ENCODE data around the gene ZNF20. TPM values are rescaled to one million over a fixed set of nuclear protein-coding genes. Genes with fewer than 3 reads are reported as not detected.

The ZNF20 gene
- total RNA-seq, 4 donors from 2014 or later, result 2.1 to 8.8 (median 3.9) TPM

GRCh38 chr19:12162882-12163806 lies 23.0 kb upstream of the ZNF20 start, which contains the start of gene ZNF136:
Gene ZNF136 (plus strand): TSS chr19:12163096. CDS start chr19:12163204, 108 bp downstream.
- TF ChIP-seq POLR2AphosphoS5 (IDR thresholded peaks at IDR 0.05), result peak; percentile 62 to 89 (median 81)
- TF ChIP-seq EP300 (IDR thresholded peaks at IDR 0.05), result no peak
- TF ChIP-seq POLR2A (IDR thresholded peaks at IDR 0.05), result peak; percentile 60 to 79
- Histone ChIP-seq H3K27ac (peak within 1 kb of the TSS; percentile 95), H3K4me1 (peaks cover 25% of the 10 kb centered on the region), H3K36me3 (no peaks in the 10 kb centered on the region), H3K9me3 (no peaks in the 10 kb centered on the region), H3K27me3 (no peaks in the 10 kb centered on the region), H3K4me3 (peak within 1 kb of the TSS; percentile 75)
- peak; percentile 96 to 98 for DNase-seq (ENCODE audit: low spot score in 2 of 2)
- under 1% methylated on average over 38 of the region's 57 CpGs for WGBS

GRCh38 chr19:12162513-12162881 lies 22.3 kb upstream of the ZNF20 start:
- TF ChIP-seq POLR2AphosphoS5 (IDR thresholded peaks at IDR 0.05) (no peak), EP300 (IDR thresholded peaks at IDR 0.05) (no peak), POLR2A (IDR thresholded peaks at IDR 0.05) (no peak), CTCF (IDR thresholded peaks at IDR 0.05) (no peak)
- 13% methylated on average over 7 of the region's 8 CpGs for WGBS
- peak overlapping the region; percentile 95 for H3K27ac ChIP-seq
- no peak for DNase-seq (ENCODE audit: low spot score in 2 of 2)
- H3K9me3 ChIP-seq, result no peaks in the 10 kb centered on the region
- H3K36me3 ChIP-seq, result no peaks in the 10 kb centered on the region
- peak overlapping the region; percentile 75 for H3K4me3 ChIP-seq
- no peaks in the 10 kb centered on the region for H3K27me3 ChIP-seq
- peaks cover 25% of the 10 kb centered on the region for H3K4me1 ChIP-seq

- peaks cover 35% of the 10 kb centered on the region for H3K4me1 ChIP-seq
- no peak overlapping the region for H3K27ac ChIP-seq
- no peaks in the 10 kb centered on the region for H3K36me3 ChIP-seq
- no peaks in the 10 kb centered on the region for H3K9me3 ChIP-seq
- 95% methylated on average over 25 of the region's 25 CpGs for WGBS
- no peak for DNase-seq (ENCODE audit: low spot score in 2 of 2)
- H3K4me3 ChIP-seq, result no peak overlapping the region
- H3K27me3 ChIP-seq, result no peaks in the 10 kb centered on the region
- TF ChIP-seq CTCF (IDR thresholded peaks at IDR 0.05) (no peak), EP300 (IDR thresholded peaks at IDR 0.05) (no peak), POLR2AphosphoS5 (IDR thresholded peaks at IDR 0.05) (no peak)
Measured at GRCh38 chr19:12159773-12160414, 19.7 kb upstream of the ZNF20 start.

- under 1% methylated on average over 29 of the region's 58 CpGs for WGBS
- TF ChIP-seq EP300 (IDR thresholded peaks at IDR 0.05), result no peak
- TF ChIP-seq POLR2AphosphoS5 (IDR thresholded peaks at IDR 0.05), result no peak
- TF ChIP-seq POLR2A (IDR thresholded peaks at IDR 0.05), result no peak
- no peak for TF ChIP-seq CTCF (IDR thresholded peaks at IDR 0.05)
- H3K9me3 ChIP-seq, result no peaks in the 10 kb centered on the region
Measured at GRCh38 chr19:12156223-12157058, 16.3 kb upstream of the ZNF20 start, which contains the start of gene ZNF625. Gene ZNF625 (minus strand): TSS chr19:12156734. CDS start chr19:12156558, 176 bp downstream.

GRCh38 chr19:12155324-12155860 lies 15.2 kb upstream of the ZNF20 start:
- Histone ChIP-seq H3K36me3 (peaks cover 4% of the 10 kb centered on the region), H3K4me1 (peaks cover 17% of the 10 kb centered on the region), H3K9me3 (no peaks in the 10 kb centered on the region), H3K27ac (peak overlapping the region; percentile 67), H3K27me3 (no peaks in the 10 kb centered on the region), H3K4me3 (peak overlapping the region; percentile 79)
- no peak for TF ChIP-seq POLR2A (IDR thresholded peaks at IDR 0.05)
- TF ChIP-seq CTCF (IDR thresholded peaks at IDR 0.05), result no peak
- TF ChIP-seq EP300 (IDR thresholded peaks at IDR 0.05), result no peak
- no peak for TF ChIP-seq POLR2AphosphoS5 (IDR thresholded peaks at IDR 0.05)
- DNase-seq (ENCODE audit: low spot score in 2 of 2), result no peak
- WGBS, result 12% methylated on average over 11 of the region's 11 CpGs

More at GRCh38 chr19:12156223-12157058, 16.3 kb upstream of the ZNF20 start, which contains the start of gene ZNF625:
- Histone ChIP-seq H3K27me3 (no peaks in the 10 kb centered on the region), H3K4me1 (peaks cover 17% of the 10 kb centered on the region), H3K4me3 (peak within 1 kb of the TSS; percentile 79), H3K36me3 (no peaks in the 10 kb centered on the region), H3K27ac (peak within 1 kb of the TSS; percentile 67)
- peak; percentile 90 to 93 for DNase-seq (ENCODE audit: low spot score in 2 of 2)

All from suprapubic skin (tissue), 4 donors.